Panc1 (cell line): ENCODE data around the gene PRH2.

Source experiments
- CTCF ChIP-seq: fragments of 450-650 bp; IDR thresholded peaks from 2 replicates; pipeline ENCODE4 v1.5.1; 2017; ENCODE audit warnings: mild to moderate bottlenecking
- POLR2AphosphoS5 ChIP-seq: IDR thresholded peaks from 2 replicates; pipeline ENCODE4 v1.6.1; 2012; ENCODE audit warnings: mild to moderate bottlenecking, low read depth, low read length, moderate library complexity
- TCF7L2 ChIP-seq: IDR thresholded peaks from 2 replicates; pipeline ENCODE4 v1.6.1; 2011; ENCODE audit warnings: mild to moderate bottlenecking, low read depth, low read length, inconsistent platforms
- TF ChIP-seq, protein P1 (sequence below), 2 experiments: IDR thresholded peaks; 2 replicates each; pipeline ENCODE4 v1.6.1; 2011 to 2012; ENCODE audit warnings: low read depth in 2 of 2, control low read depth in 1 of 2, low read length in 1 of 2, mild to moderate bottlenecking in 1 of 2, moderate library complexity in 1 of 2; ENCODE audit not compliant: insufficient read depth in 1 of 2

DNA sequence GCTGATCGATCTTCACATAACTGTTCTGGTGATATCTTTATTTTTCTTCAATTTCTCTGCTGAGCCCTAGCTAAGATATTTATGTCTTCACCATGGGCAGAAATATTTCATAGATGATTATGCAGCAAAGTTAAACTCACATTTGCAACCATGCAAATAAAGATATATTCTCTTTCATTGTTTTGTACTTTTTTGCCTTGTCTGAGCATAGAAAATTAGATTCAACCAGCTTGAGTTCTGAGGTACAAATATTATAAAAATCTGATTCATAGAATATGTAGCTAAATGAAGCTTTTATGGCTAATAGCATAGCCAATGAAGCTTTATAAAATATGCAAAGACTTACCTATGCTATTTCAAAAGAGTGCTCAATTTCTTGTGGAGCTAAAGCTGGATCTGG is 19.6 kb upstream of the PRH2 start, which contains the start of gene TAS2R13:
- TF ChIP-seq CTCF (no peak), TCF7L2 (no peak), POLR2AphosphoS5 (no peak)
- TF ChIP-seq, protein P1, sequence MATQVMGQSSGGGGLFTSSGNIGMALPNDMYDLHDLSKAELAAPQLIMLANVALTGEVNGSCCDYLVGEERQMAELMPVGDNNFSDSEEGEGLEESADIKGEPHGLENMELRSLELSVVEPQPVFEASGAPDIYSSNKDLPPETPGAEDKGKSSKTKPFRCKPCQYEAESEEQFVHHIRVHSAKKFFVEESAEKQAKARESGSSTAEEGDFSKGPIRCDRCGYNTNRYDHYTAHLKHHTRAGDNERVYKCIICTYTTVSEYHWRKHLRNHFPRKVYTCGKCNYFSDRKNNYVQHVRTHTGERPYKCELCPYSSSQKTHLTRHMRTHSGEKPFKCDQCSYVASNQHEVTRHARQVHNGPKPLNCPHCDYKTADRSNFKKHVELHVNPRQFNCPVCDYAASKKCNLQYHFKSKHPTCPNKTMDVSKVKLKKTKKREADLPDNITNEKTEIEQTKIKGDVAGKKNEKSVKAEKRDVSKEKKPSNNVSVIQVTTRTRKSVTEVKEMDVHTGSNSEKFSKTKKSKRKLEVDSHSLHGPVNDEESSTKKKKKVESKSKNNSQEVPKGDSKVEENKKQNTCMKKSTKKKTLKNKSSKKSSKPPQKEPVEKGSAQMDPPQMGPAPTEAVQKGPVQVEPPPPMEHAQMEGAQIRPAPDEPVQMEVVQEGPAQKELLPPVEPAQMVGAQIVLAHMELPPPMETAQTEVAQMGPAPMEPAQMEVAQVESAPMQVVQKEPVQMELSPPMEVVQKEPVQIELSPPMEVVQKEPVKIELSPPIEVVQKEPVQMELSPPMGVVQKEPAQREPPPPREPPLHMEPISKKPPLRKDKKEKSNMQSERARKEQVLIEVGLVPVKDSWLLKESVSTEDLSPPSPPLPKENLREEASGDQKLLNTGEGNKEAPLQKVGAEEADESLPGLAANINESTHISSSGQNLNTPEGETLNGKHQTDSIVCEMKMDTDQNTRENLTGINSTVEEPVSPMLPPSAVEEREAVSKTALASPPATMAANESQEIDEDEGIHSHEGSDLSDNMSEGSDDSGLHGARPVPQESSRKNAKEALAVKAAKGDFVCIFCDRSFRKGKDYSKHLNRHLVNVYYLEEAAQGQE (IDR thresholded peaks at IDR 0.05; ENCODE audit: insufficient read depth in 1 of 2, low read depth in 2 of 2, low read length in 1 of 2): no peak
